Loucy (cell line): ENCODE results near the gene GDF7.

ENCODE experiments used
- EZH2phosphoT487 ChIP-seq: fragments of 200-600 bp; IDR thresholded peaks from 2 replicates; pipeline ENCODE4 v1.6.1; 2018; ENCODE audit warnings: antibody characterized with exemption, mild to moderate bottlenecking, moderate library complexity, borderline replicate concordance
- TF ChIP-seq, protein P1 (sequence below): fragments of 200-600 bp; sonication (generic); conservative IDR thresholded peaks from 2 replicates; pipeline ENCODE4 v1.5.1; 2014; ENCODE audit warnings: mild to moderate bottlenecking, antibody characterized with exemption, low read length

GRCh38 chr2:20643060-20643459 is 23.9 kb upstream of the GDF7 start:
- TF ChIP-seq, protein P1, sequence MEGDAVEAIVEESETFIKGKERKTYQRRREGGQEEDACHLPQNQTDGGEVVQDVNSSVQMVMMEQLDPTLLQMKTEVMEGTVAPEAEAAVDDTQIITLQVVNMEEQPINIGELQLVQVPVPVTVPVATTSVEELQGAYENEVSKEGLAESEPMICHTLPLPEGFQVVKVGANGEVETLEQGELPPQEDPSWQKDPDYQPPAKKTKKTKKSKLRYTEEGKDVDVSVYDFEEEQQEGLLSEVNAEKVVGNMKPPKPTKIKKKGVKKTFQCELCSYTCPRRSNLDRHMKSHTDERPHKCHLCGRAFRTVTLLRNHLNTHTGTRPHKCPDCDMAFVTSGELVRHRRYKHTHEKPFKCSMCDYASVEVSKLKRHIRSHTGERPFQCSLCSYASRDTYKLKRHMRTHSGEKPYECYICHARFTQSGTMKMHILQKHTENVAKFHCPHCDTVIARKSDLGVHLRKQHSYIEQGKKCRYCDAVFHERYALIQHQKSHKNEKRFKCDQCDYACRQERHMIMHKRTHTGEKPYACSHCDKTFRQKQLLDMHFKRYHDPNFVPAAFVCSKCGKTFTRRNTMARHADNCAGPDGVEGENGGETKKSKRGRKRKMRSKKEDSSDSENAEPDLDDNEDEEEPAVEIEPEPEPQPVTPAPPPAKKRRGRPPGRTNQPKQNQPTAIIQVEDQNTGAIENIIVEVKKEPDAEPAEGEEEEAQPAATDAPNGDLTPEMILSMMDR, result no peak
- TF ChIP-seq EZH2phosphoT487, result no peak
